ENCODE results near the gene FAM83D. TPM values are rescaled to one million over a fixed set of nuclear protein-coding genes. Genes with fewer than 3 reads are reported as not detected.

The FAM83D gene
- total and polyA plus RNA-seq, 2 of the 8 experiments (the other 6 are each of a cell fraction or from before 2014, with no cell fraction given): 60.9 to 62.6 TPM

GRCh38 chr20:38883081-38883980 is 42.9 kb upstream of the FAM83D start (continued):
- no peak for TF ChIP-seq ATF3 (IDR thresholded peaks at IDR 0.05; ENCODE audit: insufficient read depth, low read depth, low read length)
- TF ChIP-seq CHD7 (IDR thresholded peaks at IDR 0.05; ENCODE audit: insufficient replicate concordance, low read length): no peak
- no peak for TF ChIP-seq BACH1 (IDR thresholded peaks at IDR 0.05; ENCODE audit: low read length)
- no peak for TF ChIP-seq PHF8 (conservative IDR thresholded peaks at IDR 0.05; ENCODE audit: low read depth, low read length)
